ENCODE measurements around the gene TTC34. TPM values are rescaled to one million over a fixed set of nuclear protein-coding genes. Genes with fewer than 3 reads are reported as not detected.

TTC34 gene
- total RNA-seq, 1 experiment from 2014 or later = not detected

GRCh38 chr1:2819831-2820730 is 18.6 kb upstream of the TTC34 start:
- DNase-seq (ENCODE audit: low read depth) = no peak
- in situ Hi-C loops (cut with HindIII; ENCODE audit: low pct_unique_long_range_greater_than_20kb, low sequenced_read_pairs) = no loop called here

- no peak for DNase-seq (ENCODE audit: low read depth)
These were observed 17.9 kb upstream of the TTC34 start for GRCh38 chr1:2819429-2819828.

DNA sequence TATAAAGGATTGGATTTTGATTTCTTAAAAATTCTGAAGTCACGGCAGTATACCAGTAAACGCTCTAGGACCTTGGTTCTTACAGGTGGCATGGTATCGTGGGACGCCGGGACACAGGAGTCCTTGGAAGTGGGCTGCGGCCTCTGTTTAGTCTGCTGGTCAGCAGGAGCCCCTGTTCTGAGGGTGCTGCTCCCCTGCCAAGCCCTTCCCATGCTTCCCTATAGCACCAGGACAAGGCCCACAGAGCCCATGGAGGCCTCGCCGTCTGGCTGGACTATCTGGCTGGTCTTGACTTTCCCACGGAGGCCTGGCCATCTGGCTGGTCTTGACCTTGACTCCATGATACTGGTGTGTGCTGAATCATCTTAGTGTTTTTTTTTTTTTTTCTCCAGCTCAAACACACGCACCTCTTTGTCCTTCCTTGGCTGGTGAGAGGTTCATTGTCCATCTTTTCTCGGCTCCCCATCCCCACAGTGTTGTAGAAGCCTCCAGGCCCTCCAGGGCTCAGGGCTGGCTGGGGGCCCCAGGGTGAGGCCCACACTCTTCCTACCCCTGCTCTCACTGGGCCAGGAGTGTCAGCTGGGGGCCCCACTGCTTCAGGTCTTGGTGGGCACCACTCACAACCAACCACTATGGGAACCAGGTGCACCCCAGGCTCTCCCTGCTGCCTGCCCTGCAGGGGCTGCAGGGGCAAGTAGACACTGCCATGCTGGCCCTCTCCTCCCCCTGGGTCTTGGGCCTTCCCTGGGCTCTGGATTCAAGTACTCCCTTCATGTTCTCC is 16.5 kb upstream of the TTC34 start:
- in situ Hi-C loops (cut with HindIII; ENCODE audit: low pct_unique_long_range_greater_than_20kb, low sequenced_read_pairs) = no loop called here
- DNase-seq (ENCODE audit: low read depth) = no peak

More at GRCh38 chr1:2819429-2819828, 17.9 kb upstream of the TTC34 start:
- in situ Hi-C loops (cut with HindIII; ENCODE audit: low pct_unique_long_range_greater_than_20kb, low sequenced_read_pairs) = no loop called here

DNA sequence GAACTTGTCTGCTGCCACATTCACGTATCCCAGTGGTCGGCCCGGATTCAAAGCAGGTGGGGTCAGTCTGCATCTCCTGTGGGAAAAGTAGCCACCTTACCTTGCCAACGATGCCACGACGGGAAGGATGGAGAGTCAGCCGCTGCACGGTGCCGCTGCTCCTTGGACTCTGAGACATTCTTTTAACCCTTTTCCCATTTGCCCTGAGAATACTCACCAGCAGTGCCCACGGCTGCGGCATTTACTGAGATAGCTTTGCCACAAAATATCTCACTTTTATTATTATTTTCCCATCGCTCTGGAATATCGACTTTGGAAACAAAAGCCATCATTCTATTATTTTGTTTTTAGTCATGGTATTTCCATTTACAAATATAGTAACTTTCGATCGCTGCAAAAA is 15.3 kb upstream of the TTC34 start:
- no peak for DNase-seq (ENCODE audit: low read depth)
- in situ Hi-C loops (cut with HindIII; ENCODE audit: low pct_unique_long_range_greater_than_20kb, low sequenced_read_pairs) = no loop called here

- no peak for DNase-seq (ENCODE audit: low read depth)
- in situ Hi-C loops (cut with HindIII; ENCODE audit: low pct_unique_long_range_greater_than_20kb, low sequenced_read_pairs) = no loop called here
These were observed 14.1 kb upstream of the TTC34 start for GRCh38 chr1:2815551-2815950.

- no peak for DNase-seq (ENCODE audit: low read depth)
- in situ Hi-C loops (cut with HindIII; ENCODE audit: low pct_unique_long_range_greater_than_20kb, low sequenced_read_pairs) = no loop called here
These were observed 13.1 kb upstream of the TTC34 start for GRCh38 chr1:2814511-2815075.

- in situ Hi-C loops (cut with HindIII; ENCODE audit: low pct_unique_long_range_greater_than_20kb, low sequenced_read_pairs) = no loop called here
These were observed 11.6 kb upstream of the TTC34 start for GRCh38 chr1:2812939-2813653.

DNA sequence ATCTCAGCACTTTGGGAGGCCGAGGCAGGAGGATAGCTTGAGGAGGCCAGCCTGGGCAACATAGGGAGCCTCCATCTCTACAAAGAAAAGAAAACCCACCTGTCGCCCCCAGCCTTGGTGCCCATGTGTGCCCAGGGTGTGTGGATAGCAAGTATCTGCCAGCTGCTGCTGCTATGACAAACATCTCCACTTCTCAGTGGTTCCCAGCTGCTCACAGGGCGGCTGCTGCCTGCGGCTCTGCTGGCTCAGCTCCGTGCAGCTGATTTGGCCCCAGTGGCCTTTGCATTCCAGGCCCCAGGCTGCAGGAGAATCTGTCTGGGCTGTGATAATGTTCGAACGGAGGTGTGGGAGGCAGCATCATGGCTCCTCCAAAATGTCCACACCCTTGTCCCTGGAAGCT is 10.6 kb upstream of the TTC34 start:
- DNase-seq (ENCODE audit: low read depth) = no peak
- in situ Hi-C loops (cut with HindIII; ENCODE audit: low pct_unique_long_range_greater_than_20kb, low sequenced_read_pairs) = no loop called here

More at GRCh38 chr1:2812939-2813653, 11.6 kb upstream of the TTC34 start:
- DNase-seq (ENCODE audit: low read depth) = no peak

DNA sequence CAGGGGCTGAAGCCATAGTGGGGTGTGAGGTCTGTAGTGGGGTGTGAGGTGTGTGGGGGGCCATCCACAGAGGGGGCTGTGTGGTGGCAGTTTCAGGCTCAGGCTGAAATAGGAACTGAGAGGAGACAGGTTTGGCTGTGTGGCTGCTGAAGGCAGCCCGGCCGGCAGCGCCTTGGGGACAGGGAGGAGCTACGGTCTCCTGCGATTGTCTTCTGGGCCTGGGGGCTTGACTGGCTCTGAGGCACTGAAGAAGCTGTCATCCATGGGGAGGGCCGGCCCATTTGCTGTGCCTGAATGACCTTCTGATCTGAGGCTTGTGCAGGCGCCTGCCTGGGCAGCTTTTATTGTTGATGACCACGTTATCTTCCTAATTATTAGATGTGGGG is 10.0 kb upstream of the TTC34 start:
- in situ Hi-C loops (cut with HindIII; ENCODE audit: low pct_unique_long_range_greater_than_20kb, low sequenced_read_pairs) = no loop called here
- DNase-seq (ENCODE audit: low read depth) = no peak

GRCh38 chr1:2810899-2811532 is 9.5 kb upstream of the TTC34 start:
- DNase-seq (ENCODE audit: low read depth) = no peak
- in situ Hi-C loops (cut with HindIII; ENCODE audit: low pct_unique_long_range_greater_than_20kb, low sequenced_read_pairs) = no loop called here

- in situ Hi-C loops (cut with HindIII; ENCODE audit: low pct_unique_long_range_greater_than_20kb, low sequenced_read_pairs) = no loop called here
- DNase-seq (ENCODE audit: low read depth) = no peak
These were observed 8.8 kb upstream of the TTC34 start for GRCh38 chr1:2810281-2810680.

- DNase-seq (ENCODE audit: low read depth) = no peak
- in situ Hi-C loops (cut with HindIII; ENCODE audit: low pct_unique_long_range_greater_than_20kb, low sequenced_read_pairs) = no loop called here
These were observed 8.2 kb upstream of the TTC34 start for GRCh38 chr1:2809656-2810055.

DNA sequence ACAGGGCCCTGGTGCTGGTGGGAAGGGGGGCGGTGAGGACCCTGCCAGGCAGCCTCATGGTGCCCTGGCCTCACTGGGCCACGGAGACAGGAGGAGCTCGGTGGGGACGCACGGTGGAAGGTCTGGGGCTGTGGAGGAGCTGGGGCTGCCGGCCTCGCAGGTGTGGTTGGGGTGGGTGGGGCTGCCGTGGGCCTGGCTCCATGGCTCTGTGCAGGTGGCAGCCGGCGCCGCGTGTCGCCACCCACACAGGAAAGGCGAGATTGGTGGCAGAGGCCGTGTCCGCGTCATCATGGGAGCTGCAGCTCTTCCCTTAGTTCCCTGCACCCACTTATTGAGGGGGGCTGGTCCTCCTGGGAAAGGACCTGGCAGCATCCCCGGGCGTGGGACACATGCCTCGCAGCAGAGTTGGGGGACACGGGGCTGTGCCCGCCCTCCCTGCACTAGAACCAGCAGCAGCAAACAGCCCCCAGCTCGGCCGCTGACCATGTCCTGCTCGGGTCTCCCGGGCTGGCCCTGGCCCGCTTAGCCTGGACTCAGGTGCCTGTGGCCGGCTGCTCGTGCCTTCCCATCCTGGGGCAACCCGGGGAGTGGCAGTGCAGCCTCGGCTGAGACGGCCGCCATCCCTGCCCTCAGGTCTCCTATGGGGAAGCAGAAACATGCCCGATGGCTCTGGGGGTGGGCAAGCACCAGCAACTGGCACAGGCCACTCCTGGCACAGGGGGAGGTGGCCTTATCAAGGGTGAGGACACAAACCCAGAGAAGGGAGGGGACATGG is 7.5 kb upstream of the TTC34 start:
- in situ Hi-C loops (cut with HindIII; ENCODE audit: low pct_unique_long_range_greater_than_20kb, low sequenced_read_pairs) = no loop called here

GRCh38 chr1:2808386-2808705 is 6.9 kb upstream of the TTC34 start:
- in situ Hi-C loops (cut with HindIII; ENCODE audit: low pct_unique_long_range_greater_than_20kb, low sequenced_read_pairs) = no loop called here
- no peak for DNase-seq (ENCODE audit: low read depth)

More for the DNA sequence above, 7.5 kb upstream of the TTC34 start:
- no peak for DNase-seq (ENCODE audit: low read depth)

GRCh38 chr1:2807678-2808385 is 6.3 kb upstream of the TTC34 start:
- in situ Hi-C loops (cut with HindIII; ENCODE audit: low pct_unique_long_range_greater_than_20kb, low sequenced_read_pairs) = no loop called here
- no peak for DNase-seq (ENCODE audit: low read depth)

- in situ Hi-C loops (cut with HindIII; ENCODE audit: low pct_unique_long_range_greater_than_20kb, low sequenced_read_pairs) = no loop called here
- no peak for DNase-seq (ENCODE audit: low read depth)
These were observed 5.5 kb upstream of the TTC34 start for GRCh38 chr1:2807036-2807435.

DNA sequence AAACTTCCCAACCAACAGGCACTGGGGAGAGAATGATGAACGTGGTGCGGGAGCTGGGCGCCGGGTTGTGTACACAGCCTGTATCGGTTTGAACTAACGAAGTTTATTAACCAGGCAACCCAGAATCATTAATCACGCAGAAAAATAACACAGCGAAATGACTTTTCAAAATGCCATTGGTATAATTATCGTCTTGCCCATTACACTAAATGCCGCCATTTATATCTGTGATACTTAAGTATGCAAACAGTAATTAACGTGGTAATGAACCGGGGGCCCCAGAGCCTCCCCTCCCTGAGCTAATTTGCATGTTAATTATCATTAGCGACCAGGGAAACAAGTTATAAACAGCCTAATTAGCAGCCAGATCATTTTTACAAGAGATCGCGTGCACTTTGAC is 5.1 kb upstream of the TTC34 start:
- DNase-seq (ENCODE audit: low read depth) = no peak
- in situ Hi-C loops (cut with HindIII; ENCODE audit: low pct_unique_long_range_greater_than_20kb, low sequenced_read_pairs) = no loop called here

Measured in Caki2 (cell line).